ENCODE results near the gene ZNF638.

The ZNF638 gene

DNA sequence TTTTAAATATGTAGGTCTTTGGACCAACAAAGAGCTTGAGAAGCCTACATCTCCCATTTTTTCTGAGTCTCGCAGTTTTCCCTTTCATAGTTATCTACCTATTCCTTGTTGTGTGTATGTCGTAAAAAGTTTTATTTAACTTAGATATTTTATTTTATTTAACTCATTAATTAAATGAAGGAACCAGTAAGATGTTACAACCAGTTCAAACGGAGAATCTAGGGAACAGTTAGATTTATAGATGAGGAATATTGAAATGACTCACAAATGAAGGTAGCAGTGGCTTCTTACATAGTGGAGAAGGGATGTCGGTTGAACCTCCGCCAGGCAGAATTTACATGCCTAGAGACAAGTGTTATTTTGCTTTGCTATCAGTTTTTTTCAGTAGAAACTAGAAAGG is 48.5 kb upstream of the ZNF638 start:
- Histone ChIP-seq H3K36me3 (replicated peaks in 1 of 2; ENCODE audit: control insufficient read depth in 2 of 2, insufficient read depth in 2 of 2, low read length in 2 of 2) (no peaks in the 10 kb centered on the region), H3K4me3 (ENCODE audit: low read length in 2 of 2) (no peak overlapping the region), H3K27ac (replicated peaks; ENCODE audit: low read length) (no peak overlapping the region), H2BK120ac (ENCODE audit: low read depth, low read length) (no peak overlapping the region), H4K91ac (ENCODE audit: low read depth, low read length, poor library complexity) (no peak overlapping the region), H3K18ac (ENCODE audit: low read length) (no peak overlapping the region), H4K8ac (ENCODE audit: low read depth, low read length) (no peak overlapping the region), H3K4me2 (ENCODE audit: insufficient read depth, low read length, poor library complexity, severe bottlenecking) (no peak overlapping the region), H3K4ac (ENCODE audit: low read length) (no peak overlapping the region), H3K14ac (ENCODE audit: low read length) (no peak overlapping the region), H2AFZ (ENCODE audit: low read length) (no peak overlapping the region), H3K9ac (ENCODE audit: low read depth, low read length, poor library complexity) (no peak overlapping the region), H3K4me1 (ENCODE audit: control insufficient read depth in 2 of 2, insufficient read depth in 1 of 2, low read depth in 1 of 2, low read length in 2 of 2) (peaks cover 0 to 3% of the 10 kb centered on the region in 2 donors), H3K27me3 (ENCODE audit: control insufficient read depth in 3 of 3, insufficient read depth in 3 of 3, low read depth in 1 of 3, low read length in 3 of 3) (no peaks in the 10 kb centered on the region), H3K23ac (ENCODE audit: low read depth, low read length, poor library complexity) (no peak overlapping the region), H2AK5ac (ENCODE audit: low read depth, low read length) (no peak overlapping the region), H3K9me3 (replicated peaks in 1 of 2; ENCODE audit: control insufficient read depth in 2 of 2, insufficient read depth in 1 of 2, low read depth in 1 of 2, low read length in 2 of 2) (no peaks in the 10 kb centered on the region), H3K79me1 (ENCODE audit: low read depth, low read length) (no peaks in the 10 kb centered on the region), H2BK12ac (ENCODE audit: low read length) (no peak overlapping the region), H2BK15ac (ENCODE audit: low read length) (no peak overlapping the region), H2BK5ac (ENCODE audit: low read length) (no peak overlapping the region)
- WGBS, 2 donors (ENCODE audit: extremely low coverage in 2 of 2, insufficient read length in 2 of 2, insufficient replicate concordance in 1 of 2), result no CpG with 5 or more reads among the region's 5 CpGs
- DNase-seq (ENCODE audit: low spot score), result no peak

DNA sequence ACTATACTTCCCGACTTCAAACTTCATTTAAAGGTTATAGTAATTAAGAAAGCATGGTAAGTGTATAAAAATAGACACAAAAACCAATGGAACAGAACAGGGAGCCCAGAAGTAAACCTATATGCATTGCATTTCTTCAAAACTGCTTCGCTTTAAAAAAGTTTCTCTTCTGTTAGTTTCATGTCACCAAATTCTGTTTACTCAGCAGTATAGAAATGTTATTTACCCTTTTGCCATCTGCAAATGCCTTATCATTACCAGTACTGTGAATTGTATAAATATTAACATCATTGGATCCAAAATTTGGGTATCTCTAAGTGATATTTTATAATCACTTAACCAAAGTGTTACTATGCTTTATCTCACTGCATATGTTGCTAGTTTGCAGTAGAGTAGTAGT is 45.9 kb upstream of the ZNF638 start:
- no peak overlapping the region for H2AK5ac ChIP-seq (ENCODE audit: low read depth, low read length)
- H3K9me3 ChIP-seq (replicated peaks in 1 of 2; ENCODE audit: control insufficient read depth in 2 of 2, insufficient read depth in 1 of 2, low read depth in 1 of 2, low read length in 2 of 2), result no peaks in the 10 kb centered on the region
- no peak overlapping the region for H3K27ac ChIP-seq (replicated peaks; ENCODE audit: low read length)
- H4K8ac ChIP-seq (ENCODE audit: low read depth, low read length), result no peak overlapping the region
- WGBS, 2 donors (ENCODE audit: extremely low coverage in 2 of 2, insufficient read length in 2 of 2, insufficient replicate concordance in 1 of 2), result no CpG with 5 or more reads among the region's 2 CpGs
- H3K4ac ChIP-seq (ENCODE audit: low read length), result no peak overlapping the region
- H2BK15ac ChIP-seq (ENCODE audit: low read length), result no peak overlapping the region
- H3K4me2 ChIP-seq (ENCODE audit: insufficient read depth, low read length, poor library complexity, severe bottlenecking), result no peak overlapping the region
- H3K4me3 ChIP-seq (ENCODE audit: low read length in 2 of 2), result no peak overlapping the region
- H3K23ac ChIP-seq (ENCODE audit: low read depth, low read length, poor library complexity), result no peak overlapping the region
- no peaks in the 10 kb centered on the region for H3K27me3 ChIP-seq (ENCODE audit: control insufficient read depth in 3 of 3, insufficient read depth in 3 of 3, low read depth in 1 of 3, low read length in 3 of 3)
- no peak for DNase-seq (ENCODE audit: low spot score)
- H2BK5ac ChIP-seq (ENCODE audit: low read length), result no peak overlapping the region
- H3K4me1 ChIP-seq (ENCODE audit: control insufficient read depth in 2 of 2, insufficient read depth in 1 of 2, low read depth in 1 of 2, low read length in 2 of 2), result no peaks in the 10 kb centered on the region
- no peaks in the 10 kb centered on the region for H3K36me3 ChIP-seq (replicated peaks in 1 of 2; ENCODE audit: control insufficient read depth in 2 of 2, insufficient read depth in 2 of 2, low read length in 2 of 2)
- no peak overlapping the region for H2BK120ac ChIP-seq (ENCODE audit: low read depth, low read length)
- H3K9ac ChIP-seq (ENCODE audit: low read depth, low read length, poor library complexity), result no peak overlapping the region
- no peak overlapping the region for H3K14ac ChIP-seq (ENCODE audit: low read length)
- no peak overlapping the region for H3K18ac ChIP-seq (ENCODE audit: low read length)
- no peak overlapping the region for H2AFZ ChIP-seq (ENCODE audit: low read length)
- H2BK12ac ChIP-seq (ENCODE audit: low read length), result no peak overlapping the region
- no peaks in the 10 kb centered on the region for H3K79me1 ChIP-seq (ENCODE audit: low read depth, low read length)
- no peak overlapping the region for H4K91ac ChIP-seq (ENCODE audit: low read depth, low read length, poor library complexity)

DNA sequence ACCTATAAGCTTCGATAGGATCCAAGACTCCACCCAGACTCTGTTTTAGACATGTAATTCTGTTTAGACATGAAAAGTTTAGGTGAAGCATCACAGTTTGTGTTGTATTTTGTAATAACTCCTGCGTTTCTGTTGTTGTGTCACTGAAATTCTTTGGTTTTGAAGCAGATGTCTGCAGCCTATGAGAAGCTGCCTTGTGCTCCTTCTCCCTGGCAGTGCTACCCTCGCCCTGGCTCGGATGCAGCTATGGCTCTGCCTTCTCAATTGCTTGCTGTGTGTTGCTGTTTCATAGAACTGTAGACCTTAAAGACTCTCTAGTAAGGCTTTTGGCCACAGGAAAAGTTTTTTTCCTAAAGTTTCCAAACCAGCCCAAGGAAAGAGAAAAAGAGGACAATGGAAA is 40.2 kb upstream of the ZNF638 start:
- Histone ChIP-seq H4K8ac (ENCODE audit: low read depth, low read length) (no peak overlapping the region), H3K4me3 (ENCODE audit: low read length in 2 of 2) (no peak overlapping the region), H3K79me1 (ENCODE audit: low read depth, low read length) (no peaks in the 10 kb centered on the region), H4K91ac (ENCODE audit: low read depth, low read length, poor library complexity) (no peak overlapping the region), H2BK12ac (ENCODE audit: low read length) (no peak overlapping the region), H2AFZ (ENCODE audit: low read length) (no peak overlapping the region), H3K18ac (ENCODE audit: low read length) (no peak overlapping the region), H3K4me2 (ENCODE audit: insufficient read depth, low read length, poor library complexity, severe bottlenecking) (no peak overlapping the region), H3K9me3 (replicated peaks in 1 of 2; ENCODE audit: control insufficient read depth in 2 of 2, insufficient read depth in 1 of 2, low read depth in 1 of 2, low read length in 2 of 2) (no peaks in the 10 kb centered on the region), H3K36me3 (replicated peaks in 1 of 2; ENCODE audit: control insufficient read depth in 2 of 2, insufficient read depth in 2 of 2, low read length in 2 of 2) (no peaks in the 10 kb centered on the region), H3K27me3 (ENCODE audit: control insufficient read depth in 3 of 3, insufficient read depth in 3 of 3, low read depth in 1 of 3, low read length in 3 of 3) (no peaks in the 10 kb centered on the region), H3K4me1 (ENCODE audit: control insufficient read depth in 2 of 2, insufficient read depth in 1 of 2, low read depth in 1 of 2, low read length in 2 of 2) (no peaks in the 10 kb centered on the region), H2BK5ac (ENCODE audit: low read length) (no peak overlapping the region), H3K14ac (ENCODE audit: low read length) (no peak overlapping the region), H3K23ac (ENCODE audit: low read depth, low read length, poor library complexity) (no peak overlapping the region), H3K9ac (ENCODE audit: low read depth, low read length, poor library complexity) (no peak overlapping the region), H2BK120ac (ENCODE audit: low read depth, low read length) (no peak overlapping the region), H2AK5ac (ENCODE audit: low read depth, low read length) (no peak overlapping the region), H3K4ac (ENCODE audit: low read length) (no peak overlapping the region), H2BK15ac (ENCODE audit: low read length) (no peak overlapping the region), H3K27ac (replicated peaks; ENCODE audit: low read length) (no peak overlapping the region)
- DNase-seq (ENCODE audit: low spot score), result no peak
- WGBS, 2 donors (ENCODE audit: extremely low coverage in 2 of 2, insufficient read length in 2 of 2, insufficient replicate concordance in 1 of 2), result no CpG with 5 or more reads among the region's 4 CpGs

DNA sequence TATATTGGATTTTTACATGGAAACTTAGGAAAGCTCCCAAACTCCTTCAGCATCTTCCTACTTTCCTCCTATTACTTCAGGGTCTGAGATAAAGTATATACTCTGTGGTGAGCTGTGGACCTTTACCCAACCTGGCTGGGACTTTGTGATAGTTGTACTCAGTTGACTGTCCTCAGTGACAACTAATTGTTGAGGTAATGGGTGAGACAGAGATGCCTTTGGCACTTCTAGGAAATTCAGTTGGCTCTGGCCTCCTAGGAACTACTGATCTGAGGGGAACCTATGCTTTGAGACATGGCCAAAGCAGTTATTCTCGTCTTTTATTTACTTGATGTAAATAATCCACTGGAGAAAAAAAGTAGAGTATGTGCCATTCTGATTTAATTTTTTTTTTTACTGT is 39.4 kb upstream of the ZNF638 start:
- no peak overlapping the region for H4K91ac ChIP-seq (ENCODE audit: low read depth, low read length, poor library complexity)
- H3K4me2 ChIP-seq (ENCODE audit: insufficient read depth, low read length, poor library complexity, severe bottlenecking), result no peak overlapping the region
- no peaks in the 10 kb centered on the region for H3K36me3 ChIP-seq (replicated peaks in 1 of 2; ENCODE audit: control insufficient read depth in 2 of 2, insufficient read depth in 2 of 2, low read length in 2 of 2)
- no peak overlapping the region for H3K27ac ChIP-seq (replicated peaks; ENCODE audit: low read length)
- no CpG with 5 or more reads among the region's 1 CpG for WGBS, 2 donors (ENCODE audit: extremely low coverage in 2 of 2, insufficient read length in 2 of 2, insufficient replicate concordance in 1 of 2)
- H3K4me1 ChIP-seq (ENCODE audit: control insufficient read depth in 2 of 2, insufficient read depth in 1 of 2, low read depth in 1 of 2, low read length in 2 of 2), result no peaks in the 10 kb centered on the region
- no peak overlapping the region for H3K4me3 ChIP-seq (ENCODE audit: low read length in 2 of 2)
- DNase-seq (ENCODE audit: low spot score), result no peak
- H3K18ac ChIP-seq (ENCODE audit: low read length), result no peak overlapping the region
- H3K9me3 ChIP-seq (replicated peaks in 1 of 2; ENCODE audit: control insufficient read depth in 2 of 2, insufficient read depth in 1 of 2, low read depth in 1 of 2, low read length in 2 of 2), result no peaks in the 10 kb centered on the region
- H3K14ac ChIP-seq (ENCODE audit: low read length), result no peak overlapping the region
- H3K9ac ChIP-seq (ENCODE audit: low read depth, low read length, poor library complexity), result no peak overlapping the region
- H2AK5ac ChIP-seq (ENCODE audit: low read depth, low read length), result no peak overlapping the region
- H3K79me1 ChIP-seq (ENCODE audit: low read depth, low read length), result no peaks in the 10 kb centered on the region
- no peak overlapping the region for H2BK5ac ChIP-seq (ENCODE audit: low read length)
- no peak overlapping the region for H2BK15ac ChIP-seq (ENCODE audit: low read length)
- no peak overlapping the region for H3K23ac ChIP-seq (ENCODE audit: low read depth, low read length, poor library complexity)
- no peak overlapping the region for H3K4ac ChIP-seq (ENCODE audit: low read length)
- H2BK12ac ChIP-seq (ENCODE audit: low read length), result no peak overlapping the region
- H2AFZ ChIP-seq (ENCODE audit: low read length), result no peak overlapping the region
- H3K27me3 ChIP-seq (ENCODE audit: control insufficient read depth in 3 of 3, insufficient read depth in 3 of 3, low read depth in 1 of 3, low read length in 3 of 3), result no peaks in the 10 kb centered on the region
- no peak overlapping the region for H2BK120ac ChIP-seq (ENCODE audit: low read depth, low read length)
- H4K8ac ChIP-seq (ENCODE audit: low read depth, low read length), result no peak overlapping the region

All from neuronal stem cell (in vitro differentiated cells).